GM23248 (cell line): ENCODE results near the gene FAM219A.

Source experiments
- EZH2 ChIP-seq: fragments of 200-600 bp; sonication (generic); IDR thresholded peaks from 2 replicates; pipeline ENCODE4 v1.6.1; 2018; ENCODE audit warnings: antibody characterized with exemption, mild to moderate bottlenecking; ENCODE audit not compliant: insufficient read depth, poor library complexity, severe bottlenecking
- EZH2phosphoT487 ChIP-seq: fragments of 200-600 bp; sonication (generic); IDR thresholded peaks from 2 replicates; pipeline ENCODE4 v1.6.1; 2018; ENCODE audit warnings: antibody characterized with exemption, moderate library complexity, mild to moderate bottlenecking, low read depth; ENCODE audit not compliant: insufficient read depth

GRCh38 chr9:34362614-34363214 lies 95.7 kb downstream of the FAM219A start:
- TF ChIP-seq EZH2: no peak
- no peak for TF ChIP-seq EZH2phosphoT487
